Measurements from ENCODE around the gene SLC38A11. TPM values are rescaled to one million over a fixed set of nuclear protein-coding genes. Genes with fewer than 3 reads are reported as not detected.

Gene SLC38A11
- total and polyA plus RNA-seq, 2 of the 8 experiments (the other 6 are each of a cell fraction or from before 2014, with no cell fraction given): not detected

DNA sequence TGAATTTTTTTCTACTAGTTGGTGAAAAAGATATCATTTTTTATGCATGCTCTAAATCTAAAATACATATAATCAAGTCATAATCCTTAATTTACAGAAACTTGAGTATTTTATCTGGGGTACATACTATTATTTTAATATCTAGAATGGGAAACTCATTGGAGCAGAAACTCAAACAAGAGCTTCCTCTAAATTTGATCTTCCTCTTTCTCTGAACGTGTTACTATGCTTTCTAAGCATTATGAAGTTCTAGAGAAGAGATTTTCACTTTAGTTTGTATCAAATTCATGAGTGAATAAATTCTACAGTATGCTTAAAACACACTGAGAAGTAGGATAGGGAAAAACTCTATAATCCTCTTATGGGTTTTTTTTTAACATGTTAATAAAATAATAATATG, 20.6 kb upstream of the SLC38A11 start:
- Histone ChIP-seq H4K91ac (replicated peaks; ENCODE audit: insufficient read length, low read length) (no peak overlapping the region), H3K56ac (replicated peaks; ENCODE audit: insufficient read length, low read depth, low read length) (no peak overlapping the region), H3K14ac (ENCODE audit: insufficient read length) (no peak overlapping the region), H2BK5ac (ENCODE audit: low read depth, low read length) (no peak overlapping the region), H4K8ac (ENCODE audit: extremely low read depth, insufficient read depth, low read length) (no peak overlapping the region), H3K79me2 (ENCODE audit: control insufficient read depth in 1 of 2, insufficient read depth in 2 of 2, low read length in 2 of 2) (no peaks in the 10 kb centered on the region), H3K4me1 (replicated peaks in 1 of 4; ENCODE audit: control insufficient read depth in 3 of 4, insufficient read depth in 4 of 4, low read length in 3 of 4) (no peaks in the 10 kb centered on the region), H2AFZ (ENCODE audit: low read length) (no peak overlapping the region), H2BK120ac (replicated peaks; ENCODE audit: low read depth, low read length) (no peak overlapping the region), H3K4me2 (ENCODE audit: insufficient read depth in 1 of 2, low read depth in 2 of 2, low read length in 2 of 2) (no peak overlapping the region), H3K79me1 (ENCODE audit: low read depth, low read length) (no peaks in the 10 kb centered on the region), H3K23ac (ENCODE audit: insufficient read length) (no peak overlapping the region), H2AK5ac (ENCODE audit: low read depth, low read length) (no peak overlapping the region), H2BK15ac (ENCODE audit: low read length) (no peak overlapping the region), H3K36me3 (ENCODE audit: control insufficient read depth in 2 of 4, insufficient read depth in 4 of 4, low read length in 3 of 4) (no peaks in the 10 kb centered on the region), H3K27me3 (replicated peaks in 1 of 4; ENCODE audit: control insufficient read depth in 3 of 4, extremely low read depth in 1 of 4, insufficient read depth in 3 of 4, low read length in 3 of 4) (no peaks in the 10 kb centered on the region), H3K4me3 (ENCODE audit: extremely low read depth in 1 of 4, insufficient read depth in 2 of 4, low read depth in 3 of 4, low read length in 4 of 4) (no peak overlapping the region), H4K5ac (ENCODE audit: insufficient read length, low read depth, low read length) (no peak overlapping the region), H4K20me1 (replicated peaks in 1 of 2; ENCODE audit: control insufficient read depth in 1 of 2, insufficient read depth in 2 of 2, low read length in 2 of 2) (no peaks in the 10 kb centered on the region), H2BK12ac (ENCODE audit: low read depth, low read length) (no peak overlapping the region), H3K18ac (ENCODE audit: extremely low read depth, low read length) (no peak overlapping the region), H3K4ac (replicated peaks; ENCODE audit: insufficient read length, low read depth, low read length) (no peak overlapping the region), H3K23me2 (ENCODE audit: low read depth, low read length) (no peaks in the 10 kb centered on the region), H2BK20ac (ENCODE audit: low read length) (no peak overlapping the region), H3K9me3 (ENCODE audit: insufficient read depth in 2 of 2, low read depth in 1 of 2, low read length in 1 of 2) (no peaks in the 10 kb centered on the region), H3K9ac (replicated peaks in 1 of 4; ENCODE audit: extremely low read depth in 1 of 4, low read depth in 3 of 4, low read length in 3 of 4) (no peak overlapping the region), H3K27ac (ENCODE audit: low read depth, low read length) (no peak overlapping the region)
- 83% methylated on average over 1 of the region's 1 CpG; no CpG with 5 or more reads in 1 of the 2 experiments for WGBS, 2 experiments (ENCODE audit: extremely low coverage in 1 of 2, insufficient coverage in 1 of 2, insufficient read length in 1 of 2, insufficient replicate concordance in 2 of 2, low coverage in 1 of 2, low lambda C conversion rate in 2 of 2, missing lambda C conversion rate in 1 of 2)
- no peak for FAIRE-seq
- POLR2A ChIA-PET (ENCODE audit: partially characterized antibody): no interaction called here
- DNase-seq (ENCODE audit: low read depth in 1 of 2, low spot score in 2 of 2): no peak
- CTCF ChIA-PET (ENCODE audit: partially characterized antibody): interaction anchor here (1.4 to 4.1 kb wide), 2 partner anchors 8 to 17 kb away, joined by 5 to 13 read pairs; no protein-coding TSS in a partner anchor
- TF ChIP-seq, protein P1, sequence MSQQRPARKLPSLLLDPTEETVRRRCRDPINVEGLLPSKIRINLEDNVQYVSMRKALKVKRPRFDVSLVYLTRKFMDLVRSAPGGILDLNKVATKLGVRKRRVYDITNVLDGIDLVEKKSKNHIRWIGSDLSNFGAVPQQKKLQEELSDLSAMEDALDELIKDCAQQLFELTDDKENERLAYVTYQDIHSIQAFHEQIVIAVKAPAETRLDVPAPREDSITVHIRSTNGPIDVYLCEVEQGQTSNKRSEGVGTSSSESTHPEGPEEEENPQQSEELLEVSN (IDR thresholded peaks at IDR 0.05): no peak
- TF ChIP-seq NANOG (IDR thresholded peaks at IDR 0.05; ENCODE audit: insufficient read depth, low read depth, low read length, poor library complexity, severe bottlenecking) (no peak), MAFK (IDR thresholded peaks at IDR 0.05; ENCODE audit: low read depth, low read length) (no peak), SAP30 (IDR thresholded peaks at IDR 0.05; ENCODE audit: insufficient read depth, insufficient replicate concordance, low read length) (no peak), KDM5A (IDR thresholded peaks at IDR 0.05; ENCODE audit: low read length) (no peak), TCF12 (IDR thresholded peaks at IDR 0.05; ENCODE audit: low read depth, low read length) (no peak), SIRT6 (IDR thresholded peaks at IDR 0.05; ENCODE audit: low read length) (no peak), PHF8 (conservative IDR thresholded peaks at IDR 0.05; ENCODE audit: low read depth, low read length) (no peak), CHD2 (IDR thresholded peaks at IDR 0.05; ENCODE audit: low read length) (no peak), FOSL1 (IDR thresholded peaks at IDR 0.05; ENCODE audit: insufficient read depth, low read depth, low read length) (no peak)
- TF ChIP-seq, protein P2, sequence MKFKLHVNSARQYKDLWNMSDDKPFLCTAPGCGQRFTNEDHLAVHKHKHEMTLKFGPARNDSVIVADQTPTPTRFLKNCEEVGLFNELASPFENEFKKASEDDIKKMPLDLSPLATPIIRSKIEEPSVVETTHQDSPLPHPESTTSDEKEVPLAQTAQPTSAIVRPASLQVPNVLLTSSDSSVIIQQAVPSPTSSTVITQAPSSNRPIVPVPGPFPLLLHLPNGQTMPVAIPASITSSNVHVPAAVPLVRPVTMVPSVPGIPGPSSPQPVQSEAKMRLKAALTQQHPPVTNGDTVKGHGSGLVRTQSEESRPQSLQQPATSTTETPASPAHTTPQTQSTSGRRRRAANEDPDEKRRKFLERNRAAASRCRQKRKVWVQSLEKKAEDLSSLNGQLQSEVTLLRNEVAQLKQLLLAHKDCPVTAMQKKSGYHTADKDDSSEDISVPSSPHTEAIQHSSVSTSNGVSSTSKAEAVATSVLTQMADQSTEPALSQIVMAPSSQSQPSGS (IDR thresholded peaks at IDR 0.05; ENCODE audit: low read length): no peak
- TF ChIP-seq, protein P3, sequence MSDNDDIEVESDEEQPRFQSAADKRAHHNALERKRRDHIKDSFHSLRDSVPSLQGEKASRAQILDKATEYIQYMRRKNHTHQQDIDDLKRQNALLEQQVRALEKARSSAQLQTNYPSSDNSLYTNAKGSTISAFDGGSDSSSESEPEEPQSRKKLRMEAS (IDR thresholded peaks at IDR 0.05): no peak

Data from H1 (cell line).